H1 (cell line): ENCODE measurements around the gene LIPI. TPM values are rescaled to one million over a fixed set of nuclear protein-coding genes. Genes with fewer than 3 reads are reported as not detected.
"Not testable (repeated sequence)": the region's sequence is repeated elsewhere in the genome, so short reads cannot be mapped to it uniquely, and the experiment has no call there.

ENCODE experiments used
- CTCF ChIA-PET: fragments of 300-600 bp; sonication (Branson Sonifier 250); formaldehyde crosslinking; loops from one replicate; lab custom pipeline; 2021; ENCODE audit not compliant: partially characterized antibody; lab: Charles Lee
- POLR2A ChIA-PET: fragments of 300-600 bp; sonication (Branson Sonifier 250); formaldehyde crosslinking; loops from one replicate; lab custom pipeline; 2021; ENCODE audit warnings: inconsistent platforms; ENCODE audit not compliant: partially characterized antibody; lab: Charles Lee
- DNase-seq, 2 experiments: peaks; one replicate each; pipeline versions ENCODE4 v3.0.0 to v3.0.0-alpha.2; 2010 to 2022; ENCODE audit warnings: low spot score in 2 of 2, low read depth in 1 of 2, mixed read lengths in 1 of 2
- FAIRE-seq: peaks from 2 replicates; lab custom pipeline; 2011; peaks lifted over from hg19 to GRCh38; lab: Jason Lieb, UNC
- H2AFZ ChIP-seq: 2 replicates; pipeline ENCODE4 v1.8.1; 2012; ENCODE audit warnings: low read length, inconsistent platforms
- H2AK5ac ChIP-seq: 2 replicates; pipeline ENCODE4 v1.6.1; 2013; ENCODE audit warnings: low read depth, low read length
- H2BK120ac ChIP-seq: replicated peaks from 2 replicates; pipeline ENCODE3; 2013; ENCODE audit warnings: low read depth, low read length, inconsistent platforms
- H2BK12ac ChIP-seq: 2 replicates; pipeline ENCODE4 v1.6.1; 2013; ENCODE audit warnings: low read depth, low read length
- H2BK15ac ChIP-seq: 2 replicates; pipeline ENCODE4 v1.6.1; 2013; ENCODE audit warnings: low read length
- H2BK20ac ChIP-seq: 2 replicates; pipeline ENCODE4 v1.6.1; 2013; ENCODE audit warnings: low read length
- H2BK5ac ChIP-seq: 2 replicates; pipeline ENCODE4 v1.6.1; 2013; ENCODE audit warnings: low read depth, low read length
- H3K14ac ChIP-seq: 2 replicates; pipeline ENCODE4 v1.6.1; 2013; ENCODE audit warnings: inconsistent platforms; ENCODE audit not compliant: insufficient read length
- H3K18ac ChIP-seq: 2 replicates; pipeline ENCODE4 v1.6.1; 2013; ENCODE audit warnings: low read length; ENCODE audit errors: extremely low read depth
- H3K23ac ChIP-seq: 2 replicates; pipeline ENCODE4 v1.6.1; 2013; ENCODE audit warnings: inconsistent platforms; ENCODE audit not compliant: insufficient read length
- H3K23me2 ChIP-seq: 2 replicates; pipeline ENCODE4 v1.6.1; 2013; ENCODE audit warnings: low read depth, low read length
- H3K27ac ChIP-seq: 2 replicates; pipeline ENCODE4 v1.6.1; 2011; ENCODE audit warnings: low read depth, low read length, inconsistent platforms
- H3K27me3 ChIP-seq, 4 experiments: replicated peaks in 1 of 4; 1 replicate in 1 of 4; 2 replicates in 3 of 4; pipeline versions ENCODE4 v1.6.1 to v1.8.1; 2011 to 2013; ENCODE audit warnings: low read length in 3 of 4, mild to moderate bottlenecking in 3 of 4, inconsistent platforms in 2 of 4, mixed read lengths in 2 of 4, moderate library complexity in 1 of 4; ENCODE audit not compliant: control insufficient read depth in 3 of 4, insufficient read depth in 3 of 4; ENCODE audit errors: extremely low read depth in 1 of 4
- H3K36me3 ChIP-seq, 4 experiments: 2 replicates each; pipeline versions ENCODE4 v1.6.1 to v1.8.1; 2011 to 2013; ENCODE audit warnings: mild to moderate bottlenecking in 4 of 4, low read length in 3 of 4, moderate library complexity in 2 of 4, control low read depth in 1 of 4, inconsistent platforms in 1 of 4; ENCODE audit not compliant: insufficient read depth in 4 of 4, control insufficient read depth in 2 of 4
- H3K4ac ChIP-seq: replicated peaks from 2 replicates; pipeline ENCODE3; 2013; ENCODE audit warnings: low read length, low read depth, mixed read lengths, inconsistent platforms; ENCODE audit not compliant: insufficient read length
- H3K4me1 ChIP-seq, 4 experiments: replicated peaks in 1 of 4; 1 replicate in 1 of 4; 2 replicates in 3 of 4; pipeline versions ENCODE4 v1.6.1 to v1.8.1; 2011 to 2013; ENCODE audit warnings: low read length in 3 of 4, inconsistent platforms in 2 of 4, mixed read lengths in 1 of 4; ENCODE audit not compliant: insufficient read depth in 4 of 4, control insufficient read depth in 3 of 4
- H3K4me2 ChIP-seq, 2 experiments: 2 replicates each; pipeline versions ENCODE4 v1.6.1 to v1.8.1; 2011 to 2013; ENCODE audit warnings: low read depth in 2 of 2, low read length in 2 of 2, control low read depth in 1 of 2, inconsistent platforms in 1 of 2, mild to moderate bottlenecking in 1 of 2; ENCODE audit not compliant: insufficient read depth in 1 of 2
- H3K4me3 ChIP-seq, 4 experiments: fragments of 200-600, 300-600 bp in 1 of 4; sonication (generic), shearing (Covaris generic), sonication (Bioruptor Twin) in 1 of 4; 2 replicates each; pipeline versions ENCODE4 v1.5.1 to v1.8.1; 2011 to 2016; ENCODE audit warnings: low read length in 4 of 4, low read depth in 3 of 4, control low read depth in 2 of 4, inconsistent platforms in 2 of 4, mild to moderate bottlenecking in 2 of 4, mixed read lengths in 1 of 4, moderate library complexity in 1 of 4; ENCODE audit not compliant: insufficient read depth in 2 of 4; ENCODE audit errors: extremely low read depth in 1 of 4
- H3K56ac ChIP-seq: replicated peaks from 2 replicates; pipeline ENCODE3; 2013; ENCODE audit warnings: low read depth, mild to moderate bottlenecking, mixed read lengths, low read length, inconsistent platforms; ENCODE audit not compliant: insufficient read length
- H3K79me1 ChIP-seq: 2 replicates; pipeline ENCODE4 v1.6.1; 2013; ENCODE audit warnings: low read depth, low read length, control low read depth
- H3K79me2 ChIP-seq, 2 experiments: 2 replicates each; pipeline versions ENCODE4 v1.6.1 to v1.8.1; 2012 to 2013; ENCODE audit warnings: low read length in 2 of 2, mild to moderate bottlenecking in 2 of 2, inconsistent platforms in 1 of 2; ENCODE audit not compliant: insufficient read depth in 2 of 2, control insufficient read depth in 1 of 2
- H3K9ac ChIP-seq, 4 experiments: replicated peaks in 1 of 4; 1 replicate in 1 of 4; 2 replicates in 3 of 4; pipeline versions ENCODE4 v1.6.1 to v1.8.1; 2011 to 2013; ENCODE audit warnings: low read depth in 3 of 4, low read length in 3 of 4, control low read depth in 2 of 4, mild to moderate bottlenecking in 2 of 4, moderate library complexity in 2 of 4, inconsistent platforms in 1 of 4; ENCODE audit errors: extremely low read depth in 1 of 4
- H3K9me3 ChIP-seq, 2 experiments: 2 replicates each; pipeline versions ENCODE4 v1.6.1 to v1.8.1; 2012 to 2013; ENCODE audit warnings: mild to moderate bottlenecking in 2 of 2, moderate library complexity in 2 of 2, control low read depth in 1 of 2, inconsistent platforms in 1 of 2, low read depth in 1 of 2, low read length in 1 of 2, mixed read lengths in 1 of 2; ENCODE audit not compliant: insufficient read depth in 2 of 2
- H4K20me1 ChIP-seq, 2 experiments: replicated peaks in 1 of 2; 2 replicates each; pipeline versions ENCODE3 to v1.8.1; 2011 to 2013; ENCODE audit warnings: inconsistent platforms in 2 of 2, low read length in 2 of 2, mild to moderate bottlenecking in 1 of 2; ENCODE audit not compliant: insufficient read depth in 2 of 2, control insufficient read depth in 1 of 2
- H4K5ac ChIP-seq: 2 replicates; pipeline ENCODE4 v1.6.1; 2013; ENCODE audit warnings: low read length, low read depth, mixed read lengths, inconsistent platforms; ENCODE audit not compliant: insufficient read length
- H4K8ac ChIP-seq: 2 replicates; pipeline ENCODE4 v1.8.0; 2013; ENCODE audit warnings: mild to moderate bottlenecking, moderate library complexity, low read length, inconsistent platforms; ENCODE audit not compliant: insufficient read depth; ENCODE audit errors: extremely low read depth
- H4K91ac ChIP-seq: replicated peaks from 2 replicates; pipeline ENCODE3; 2013; ENCODE audit warnings: low read length, mixed read lengths, inconsistent platforms; ENCODE audit not compliant: insufficient read length
- WGBS, 2 experiments: shearing (Covaris generic) in 1 of 2; methylation state at CpG; one replicate each; pipeline versions ENCODE4 v1.1.6 to v1.1.7; 2013 to 2015; ENCODE audit warnings: low lambda C conversion rate in 2 of 2, mixed read lengths in 2 of 2, inconsistent platforms in 1 of 2, low coverage in 1 of 2, missing lambda C conversion rate in 1 of 2; ENCODE audit not compliant: insufficient replicate concordance in 2 of 2, insufficient coverage in 1 of 2, insufficient read length in 1 of 2; ENCODE audit errors: extremely low coverage in 1 of 2, missing lambda C conversion rate in 1 of 2; 5-methylcytosine and 5-hydroxymethylcytosine counted together
- polyA plus RNA-seq, 7 experiments: library from polyadenylated mRNA; depleted of rRNA in 3 of 7; stranded (reverse) in 5 of 7; unstranded in 2 of 7; fragments of >200 nt in 5 of 7; fragments of 200-250 nt in 2 of 7; gene quantifications; 1 replicate in 5 of 7; 2 replicates in 1 of 7; 4 replicates in 1 of 7; pipeline versions ENCODE4 v1.2.1 to v1.2.3, GENCODE V29; 2011 to 2013; ENCODE audit warnings: missing spikeins in 2 of 7, mixed read lengths in 2 of 7
- total RNA-seq: library from RNA; stranded (reverse); fragmentation: NEBNext Ultra II Directional; extraction: Animal tissue kit (Norgen Biotek cat#: 25700); gene quantifications from 2 replicates; pipeline ENCODE4 v1.2.1, GENCODE V29; 2021

The LIPI gene
- total and polyA plus RNA-seq, 2 of the 8 experiments (the other 6 are each of a cell fraction or from before 2014, with no cell fraction given), result not detected

- H3K4me1 ChIP-seq, H4K5ac ChIP-seq, H3K56ac ChIP-seq, H3K36me3 ChIP-seq, H2AFZ ChIP-seq, H3K4me3 ChIP-seq, H3K27ac ChIP-seq, FAIRE-seq, H3K9me3 ChIP-seq, H4K91ac ChIP-seq, H4K20me1 ChIP-seq, H4K8ac ChIP-seq, H2BK20ac ChIP-seq, H3K27me3 ChIP-seq, H3K79me1 ChIP-seq, H2AK5ac ChIP-seq, H3K79me2 ChIP-seq, H3K4me2 ChIP-seq, H2BK12ac ChIP-seq, H2BK5ac ChIP-seq, H2BK15ac ChIP-seq, CTCF ChIA-PET, H3K23me2 ChIP-seq, H3K14ac ChIP-seq, POLR2A ChIA-PET, H3K18ac ChIP-seq, H2BK120ac ChIP-seq, H3K9ac ChIP-seq, H3K4ac ChIP-seq, H3K23ac ChIP-seq: not testable (repeated sequence)
- 95 to 100% methylated on average over 1 to 29 of the region's 57 CpGs for WGBS, 2 experiments
- peak in 1 of 2 experiments; percentile 45 for DNase-seq
These were observed 147.0 kb downstream of the LIPI start for GRCh38 chr21:14063620-14064295.

GRCh38 chr21:14062684-14063083 is 148.1 kb downstream of the LIPI start:
- WGBS, 2 experiments, result 95% methylated on average over 10 of the region's 19 CpGs; no CpG with 5 or more reads in 1 of the 2 experiments

More at GRCh38 chr21:14062684-14063083, 148.1 kb downstream of the LIPI start:
- H4K20me1 ChIP-seq, H4K5ac ChIP-seq, H3K23me2 ChIP-seq, H3K4me1 ChIP-seq, H2BK15ac ChIP-seq, H3K27me3 ChIP-seq, DNase-seq, H3K14ac ChIP-seq, H3K79me1 ChIP-seq, H3K36me3 ChIP-seq, H4K91ac ChIP-seq, H3K23ac ChIP-seq, CTCF ChIA-PET, FAIRE-seq, H4K8ac ChIP-seq, H3K27ac ChIP-seq, H2AFZ ChIP-seq, H2BK5ac ChIP-seq, H3K9me3 ChIP-seq, H2AK5ac ChIP-seq, POLR2A ChIA-PET, H3K56ac ChIP-seq, H3K4me2 ChIP-seq, H3K4me3 ChIP-seq, H3K18ac ChIP-seq, H2BK12ac ChIP-seq, H2BK20ac ChIP-seq, H3K9ac ChIP-seq, H3K79me2 ChIP-seq, H2BK120ac ChIP-seq, H3K4ac ChIP-seq: not testable (repeated sequence)
